HepG2 (cell line): ENCODE data around the gene MARF1. TPM values are rescaled to one million over a fixed set of nuclear protein-coding genes. Genes with fewer than 3 reads are reported as not detected.
A peak's percentile ranks its signal among the peaks of the same experiment; 100 is the strongest.

Experiments used
- EEA1 ChIP-seq: sonication (generic); formaldehyde crosslinking; IDR thresholded peaks from 2 replicates; pipeline ENCODE4 v1.5.1; 2020; ENCODE audit warnings: mild to moderate bottlenecking, missing genetic modification reagents, borderline replicate concordance
- FOXA1 ChIP-seq, 2 experiments: fragments of 450-650 bp in 1 of 2; sonication (generic) in 1 of 2; formaldehyde crosslinking in 1 of 2; IDR thresholded peaks; 2 replicates each; pipeline versions ENCODE4 v1.4.0 to v1.6.1; 2016 to 2020; ENCODE audit warnings: missing genetic modification reagents in 1 of 2
- HNRNPH1 ChIP-seq: fragments of 200-400 bp; formaldehyde crosslinking; optimal IDR thresholded peaks from 2 replicates; pipeline ENCODE3; 2017; ENCODE audit warnings: mild to moderate bottlenecking, low read depth, low read length
- IRF2 ChIP-seq: IDR thresholded peaks from 2 replicates; pipeline ENCODE4 v1.6.1; 2018; ENCODE audit warnings: missing genetic modification reagents, missing compliant biosample characterization
- MEIS2 ChIP-seq: sonication (generic); formaldehyde crosslinking; IDR thresholded peaks from 2 replicates; pipeline ENCODE4 v1.9.0; 2021; ENCODE audit warnings: mild to moderate bottlenecking, missing genetic modification reagents
- NFATC3 ChIP-seq: sonication (generic); formaldehyde crosslinking; IDR thresholded peaks from 2 replicates; pipeline ENCODE4 v1.5.1; 2020; ENCODE audit warnings: mild to moderate bottlenecking, missing genetic modification reagents
- POGZ ChIP-seq: sonication (generic); formaldehyde crosslinking; IDR thresholded peaks from 2 replicates; pipeline ENCODE4 v1.4.0; 2020; ENCODE audit warnings: mild to moderate bottlenecking, missing genetic modification reagents
- ZBTB7A ChIP-seq: sonication (generic); formaldehyde crosslinking; IDR thresholded peaks from 2 replicates; pipeline ENCODE4 v1.8.0; 2022; ENCODE audit warnings: mild to moderate bottlenecking, missing genetic modification reagents
- ZFP62 ChIP-seq: sonication (generic); formaldehyde crosslinking; IDR thresholded peaks from 2 replicates; pipeline ENCODE4 v1.4.0; 2020; ENCODE audit warnings: missing genetic modification reagents
- ZNF10 ChIP-seq: sonication (generic); formaldehyde crosslinking; IDR thresholded peaks from 2 replicates; pipeline ENCODE4 v1.4.0; 2020; ENCODE audit warnings: mild to moderate bottlenecking, low read depth, missing genetic modification reagents, borderline replicate concordance
- ZNF3 ChIP-seq: IDR thresholded peaks from 2 replicates; pipeline ENCODE4 v1.7.0; 2017; ENCODE audit warnings: inconsistent platforms
- ZNF550 ChIP-seq: sonication (generic); formaldehyde crosslinking; IDR thresholded peaks from 2 replicates; pipeline ENCODE4 v1.4.0; 2020; ENCODE audit warnings: mild to moderate bottlenecking, missing genetic modification reagents, borderline replicate concordance
- ZNF7 ChIP-seq: IDR thresholded peaks from 2 replicates; pipeline ENCODE4 v1.6.1; 2016; ENCODE audit warnings: missing biosample characterization, missing genetic modification reagents
- ZNF782 ChIP-seq: sonication (generic); formaldehyde crosslinking; IDR thresholded peaks from 2 replicates; pipeline ENCODE4 v1.4.0; 2020; ENCODE audit warnings: missing genetic modification reagents, mild to moderate bottlenecking, borderline replicate concordance
- polyA plus RNA-seq, 8 experiments: library from polyadenylated mRNA; depleted of rRNA in 3 of 8; stranded (reverse) in 7 of 8; unstranded in 1 of 8; fragments of >200 nt; fragmentation: Illumina TruSeq in 4 of 8; extraction: Trizol in 4 of 8; gene quantifications; 2 replicates each; pipeline versions ENCODE4 v1.2.1 to v1.2.3, GENCODE V29; 2011 to 2016; ENCODE audit warnings: low read depth in 4 of 8, missing spikeins in 1 of 8, mixed read lengths in 1 of 8; ENCODE audit not compliant: insufficient read depth in 1 of 8
- total RNA-seq, 5 experiments: library from RNA; depleted of rRNA; stranded (reverse); fragments of >200 nt; fragmentation: Illumina TruSeq; extraction: Trizol; gene quantifications; 2 replicates each; pipeline ENCODE4 v1.2.3, GENCODE V29; 2016; ENCODE audit warnings: low read depth in 1 of 5
- TF ChIP-seq, protein P1 (sequence below): sonication (generic); formaldehyde crosslinking; IDR thresholded peaks from 2 replicates; pipeline ENCODE4 v1.4.0; 2020; ENCODE audit warnings: mild to moderate bottlenecking, missing genetic modification reagents
- TF ChIP-seq, protein P2 (sequence below): sonication (generic); formaldehyde crosslinking; IDR thresholded peaks from 2 replicates; pipeline ENCODE4 v1.5.1; 2020; ENCODE audit warnings: missing genetic modification reagents, mild to moderate bottlenecking, borderline replicate concordance
- TF ChIP-seq, protein P3 (sequence below): sonication (generic); formaldehyde crosslinking; IDR thresholded peaks from 2 replicates; pipeline ENCODE4 v1.5.1; 2020; ENCODE audit warnings: mild to moderate bottlenecking, missing genetic modification reagents, borderline replicate concordance

Gene MARF1
- total and polyA plus RNA-seq, 2 of the 13 experiments (the other 11 are each of a cell fraction or from before 2014, with no cell fraction given), result 8.7 to 20.7 TPM

DNA sequence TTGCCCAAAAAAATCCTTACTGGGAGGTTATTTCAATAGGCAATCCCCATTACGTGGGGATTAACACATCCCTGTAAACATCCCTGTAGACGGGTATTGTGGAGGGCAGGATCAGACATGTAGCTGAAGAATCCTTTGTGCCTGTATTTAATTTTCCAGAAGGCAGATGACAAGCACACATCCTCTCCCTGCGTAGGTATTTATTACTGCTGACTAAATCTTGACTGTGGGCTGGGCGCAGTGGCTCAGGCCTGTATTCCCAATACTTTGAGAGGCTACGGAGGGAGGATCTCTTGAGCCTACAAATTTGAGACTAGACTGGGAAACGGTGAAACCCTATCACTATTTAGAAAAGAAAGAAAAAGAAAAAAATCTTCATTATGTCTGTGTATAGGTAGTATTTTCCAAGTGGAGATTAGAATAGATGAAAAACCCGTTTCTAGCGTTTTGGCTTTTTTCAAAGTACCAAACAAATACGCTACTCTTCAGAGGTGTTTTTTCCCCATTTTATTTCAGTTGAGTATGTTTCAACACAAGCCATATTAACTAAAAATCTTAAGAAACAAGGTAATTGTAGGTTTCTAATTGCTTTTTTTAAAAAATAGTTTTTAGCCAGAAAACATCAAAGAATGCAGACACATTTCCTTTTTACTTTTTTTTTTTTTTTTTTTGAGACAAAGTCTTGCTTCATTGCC lies 1.5 kb upstream of the MARF1 start (continued):
- TF ChIP-seq ZNF782 (CRISPR knock-in tag) (no peak), EEA1 (CRISPR knock-in tag) (no peak), IRF2 (CRISPR knock-in tag) (peak; percentile 76), ZFP62 (CRISPR knock-in tag) (no peak), ZBTB7A (CRISPR knock-in tag) (no peak), ZNF550 (no peak), NFATC3 (CRISPR knock-in tag) (no peak), FOXA1 (IDR thresholded peaks at IDR 0.05) (no peak), FOXA1 (CRISPR knock-in tag; IDR thresholded peaks at IDR 0.05) (peak; percentile 72), ZNF3 (CRISPR knock-in tag) (no peak), POGZ (0 out of 2 replicates have a peak, but pooled peaks have one; percentile 38), ZNF10 (CRISPR knock-in tag) (no peak), HNRNPH1 (no peak), ZNF7 (no peak), MEIS2 (peak; percentile 63; the same call in 1 of the 2 replicates)
- TF ChIP-seq, protein P1, sequence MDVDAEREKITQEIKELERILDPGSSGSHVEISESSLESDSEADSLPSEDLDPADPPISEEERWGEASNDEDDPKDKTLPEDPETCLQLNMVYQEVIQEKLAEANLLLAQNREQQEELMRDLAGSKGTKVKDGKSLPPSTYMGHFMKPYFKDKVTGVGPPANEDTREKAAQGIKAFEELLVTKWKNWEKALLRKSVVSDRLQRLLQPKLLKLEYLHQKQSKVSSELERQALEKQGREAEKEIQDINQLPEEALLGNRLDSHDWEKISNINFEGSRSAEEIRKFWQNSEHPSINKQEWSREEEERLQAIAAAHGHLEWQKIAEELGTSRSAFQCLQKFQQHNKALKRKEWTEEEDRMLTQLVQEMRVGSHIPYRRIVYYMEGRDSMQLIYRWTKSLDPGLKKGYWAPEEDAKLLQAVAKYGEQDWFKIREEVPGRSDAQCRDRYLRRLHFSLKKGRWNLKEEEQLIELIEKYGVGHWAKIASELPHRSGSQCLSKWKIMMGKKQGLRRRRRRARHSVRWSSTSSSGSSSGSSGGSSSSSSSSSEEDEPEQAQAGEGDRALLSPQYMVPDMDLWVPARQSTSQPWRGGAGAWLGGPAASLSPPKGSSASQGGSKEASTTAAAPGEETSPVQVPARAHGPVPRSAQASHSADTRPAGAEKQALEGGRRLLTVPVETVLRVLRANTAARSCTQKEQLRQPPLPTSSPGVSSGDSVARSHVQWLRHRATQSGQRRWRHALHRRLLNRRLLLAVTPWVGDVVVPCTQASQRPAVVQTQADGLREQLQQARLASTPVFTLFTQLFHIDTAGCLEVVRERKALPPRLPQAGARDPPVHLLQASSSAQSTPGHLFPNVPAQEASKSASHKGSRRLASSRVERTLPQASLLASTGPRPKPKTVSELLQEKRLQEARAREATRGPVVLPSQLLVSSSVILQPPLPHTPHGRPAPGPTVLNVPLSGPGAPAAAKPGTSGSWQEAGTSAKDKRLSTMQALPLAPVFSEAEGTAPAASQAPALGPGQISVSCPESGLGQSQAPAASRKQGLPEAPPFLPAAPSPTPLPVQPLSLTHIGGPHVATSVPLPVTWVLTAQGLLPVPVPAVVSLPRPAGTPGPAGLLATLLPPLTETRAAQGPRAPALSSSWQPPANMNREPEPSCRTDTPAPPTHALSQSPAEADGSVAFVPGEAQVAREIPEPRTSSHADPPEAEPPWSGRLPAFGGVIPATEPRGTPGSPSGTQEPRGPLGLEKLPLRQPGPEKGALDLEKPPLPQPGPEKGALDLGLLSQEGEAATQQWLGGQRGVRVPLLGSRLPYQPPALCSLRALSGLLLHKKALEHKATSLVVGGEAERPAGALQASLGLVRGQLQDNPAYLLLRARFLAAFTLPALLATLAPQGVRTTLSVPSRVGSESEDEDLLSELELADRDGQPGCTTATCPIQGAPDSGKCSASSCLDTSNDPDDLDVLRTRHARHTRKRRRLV (CRISPR knock-in tag), result no peak
- TF ChIP-seq, protein P2, sequence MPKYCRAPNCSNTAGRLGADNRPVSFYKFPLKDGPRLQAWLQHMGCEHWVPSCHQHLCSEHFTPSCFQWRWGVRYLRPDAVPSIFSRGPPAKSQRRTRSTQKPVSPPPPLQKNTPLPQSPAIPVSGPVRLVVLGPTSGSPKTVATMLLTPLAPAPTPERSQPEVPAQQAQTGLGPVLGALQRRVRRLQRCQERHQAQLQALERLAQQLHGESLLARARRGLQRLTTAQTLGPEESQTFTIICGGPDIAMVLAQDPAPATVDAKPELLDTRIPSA (CRISPR knock-in tag), result no peak
- TF ChIP-seq, protein P3, sequence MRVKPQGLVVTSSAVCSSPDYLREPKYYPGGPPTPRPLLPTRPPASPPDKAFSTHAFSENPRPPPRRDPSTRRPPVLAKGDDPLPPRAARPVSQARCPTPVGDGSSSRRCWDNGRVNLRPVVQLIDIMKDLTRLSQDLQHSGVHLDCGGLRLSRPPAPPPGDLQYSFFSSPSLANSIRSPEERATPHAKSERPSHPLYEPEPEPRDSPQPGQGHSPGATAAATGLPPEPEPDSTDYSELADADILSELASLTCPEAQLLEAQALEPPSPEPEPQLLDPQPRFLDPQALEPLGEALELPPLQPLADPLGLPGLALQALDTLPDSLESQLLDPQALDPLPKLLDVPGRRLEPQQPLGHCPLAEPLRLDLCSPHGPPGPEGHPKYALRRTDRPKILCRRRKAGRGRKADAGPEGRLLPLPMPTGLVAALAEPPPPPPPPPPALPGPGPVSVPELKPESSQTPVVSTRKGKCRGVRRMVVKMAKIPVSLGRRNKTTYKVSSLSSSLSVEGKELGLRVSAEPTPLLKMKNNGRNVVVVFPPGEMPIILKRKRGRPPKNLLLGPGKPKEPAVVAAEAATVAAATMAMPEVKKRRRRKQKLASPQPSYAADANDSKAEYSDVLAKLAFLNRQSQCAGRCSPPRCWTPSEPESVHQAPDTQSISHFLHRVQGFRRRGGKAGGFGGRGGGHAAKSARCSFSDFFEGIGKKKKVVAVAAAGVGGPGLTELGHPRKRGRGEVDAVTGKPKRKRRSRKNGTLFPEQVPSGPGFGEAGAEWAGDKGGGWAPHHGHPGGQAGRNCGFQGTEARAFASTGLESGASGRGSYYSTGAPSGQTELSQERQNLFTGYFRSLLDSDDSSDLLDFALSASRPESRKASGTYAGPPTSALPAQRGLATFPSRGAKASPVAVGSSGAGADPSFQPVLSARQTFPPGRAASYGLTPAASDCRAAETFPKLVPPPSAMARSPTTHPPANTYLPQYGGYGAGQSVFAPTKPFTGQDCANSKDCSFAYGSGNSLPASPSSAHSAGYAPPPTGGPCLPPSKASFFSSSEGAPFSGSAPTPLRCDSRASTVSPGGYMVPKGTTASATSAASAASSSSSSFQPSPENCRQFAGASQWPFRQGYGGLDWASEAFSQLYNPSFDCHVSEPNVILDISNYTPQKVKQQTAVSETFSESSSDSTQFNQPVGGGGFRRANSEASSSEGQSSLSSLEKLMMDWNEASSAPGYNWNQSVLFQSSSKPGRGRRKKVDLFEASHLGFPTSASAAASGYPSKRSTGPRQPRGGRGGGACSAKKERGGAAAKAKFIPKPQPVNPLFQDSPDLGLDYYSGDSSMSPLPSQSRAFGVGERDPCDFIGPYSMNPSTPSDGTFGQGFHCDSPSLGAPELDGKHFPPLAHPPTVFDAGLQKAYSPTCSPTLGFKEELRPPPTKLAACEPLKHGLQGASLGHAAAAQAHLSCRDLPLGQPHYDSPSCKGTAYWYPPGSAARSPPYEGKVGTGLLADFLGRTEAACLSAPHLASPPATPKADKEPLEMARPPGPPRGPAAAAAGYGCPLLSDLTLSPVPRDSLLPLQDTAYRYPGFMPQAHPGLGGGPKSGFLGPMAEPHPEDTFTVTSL (CRISPR knock-in tag), result peak; percentile 54; the same call in 1 of the 2 replicates
